MV-4-11 (cell line): ENCODE measurements around the gene CPM.

Experiments
- DNase-seq: peaks from one replicate; lab custom pipeline; 2025; lab: John Stamatoyannopoulos, UW

CPM gene

DNA sequence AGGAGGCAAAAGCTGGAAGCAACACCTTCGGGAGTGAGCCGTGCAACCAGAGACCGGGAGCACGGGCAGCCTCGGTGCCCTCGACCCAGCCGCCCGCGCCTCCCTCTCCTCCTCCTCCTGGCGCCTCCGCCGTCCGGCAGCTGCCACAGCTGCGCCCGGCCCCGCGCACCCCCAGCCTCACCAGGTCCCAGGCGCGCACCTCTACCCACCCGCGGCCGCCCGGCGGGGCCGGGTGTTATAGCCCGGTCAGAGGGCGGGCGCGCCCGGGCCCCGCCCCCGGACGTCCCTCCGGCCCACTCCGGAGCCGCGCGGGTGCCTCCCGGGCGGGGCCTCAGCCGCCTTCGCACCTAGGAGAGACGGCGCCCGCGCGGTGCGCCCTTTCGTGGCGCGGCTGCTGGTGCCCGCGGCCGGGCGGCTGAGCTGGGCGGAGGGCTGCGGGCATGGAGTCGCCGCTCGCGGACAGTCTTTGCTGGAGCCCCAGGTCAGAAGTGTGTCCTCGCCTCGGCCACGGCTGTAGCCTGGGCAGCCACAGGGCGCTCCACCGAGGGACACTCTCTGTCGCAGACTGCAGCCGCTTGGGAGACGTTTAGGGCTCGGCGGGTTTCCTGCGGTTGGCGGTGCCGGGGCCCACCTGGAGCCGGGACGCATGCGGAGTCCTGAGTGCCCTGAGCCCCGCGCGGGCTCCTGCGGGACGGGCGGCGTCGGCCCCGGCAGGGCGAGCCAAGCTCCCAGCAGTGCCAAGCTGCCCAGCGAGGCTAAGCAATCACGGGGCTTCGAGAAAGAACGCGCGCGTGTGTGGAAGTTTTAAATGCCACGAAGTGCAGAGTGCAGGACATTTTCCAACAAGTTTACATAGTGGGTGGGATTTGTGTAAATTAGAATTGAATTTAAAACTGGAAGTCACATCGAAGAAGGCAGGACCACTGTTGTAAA lies at the start of gene CPM:
TSS of gene CPM (minus strand) at position 211 of the 933 bp plus-strand sequence. CDS start 334 bp downstream, outside the sequence.
- DNase-seq = peak; percentile 65

DNA sequence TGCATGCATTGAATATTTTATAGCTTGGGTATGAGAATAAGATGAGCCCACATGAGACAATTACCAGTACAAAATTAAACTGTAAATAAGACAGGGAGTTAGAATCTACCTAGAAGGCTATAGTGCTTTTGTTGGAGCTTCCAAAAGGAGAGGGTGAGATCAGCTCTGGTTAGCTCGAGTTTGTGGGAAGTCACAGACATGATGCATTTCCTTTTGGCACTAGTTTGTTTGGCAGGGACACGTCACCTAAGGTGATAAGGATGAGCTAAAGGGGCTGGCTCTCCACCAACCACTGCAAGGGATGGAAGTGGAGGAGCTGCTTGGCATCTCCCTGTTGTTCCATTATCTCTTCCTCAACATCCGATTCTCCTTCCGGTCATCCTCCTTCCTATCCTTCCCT lies 48.5 kb upstream of the CPM start:
- DNase-seq = no peak

GRCh38 chr12:68980476-68981212 lies 47.7 kb upstream of the CPM start:
- no peak for DNase-seq

DNA sequence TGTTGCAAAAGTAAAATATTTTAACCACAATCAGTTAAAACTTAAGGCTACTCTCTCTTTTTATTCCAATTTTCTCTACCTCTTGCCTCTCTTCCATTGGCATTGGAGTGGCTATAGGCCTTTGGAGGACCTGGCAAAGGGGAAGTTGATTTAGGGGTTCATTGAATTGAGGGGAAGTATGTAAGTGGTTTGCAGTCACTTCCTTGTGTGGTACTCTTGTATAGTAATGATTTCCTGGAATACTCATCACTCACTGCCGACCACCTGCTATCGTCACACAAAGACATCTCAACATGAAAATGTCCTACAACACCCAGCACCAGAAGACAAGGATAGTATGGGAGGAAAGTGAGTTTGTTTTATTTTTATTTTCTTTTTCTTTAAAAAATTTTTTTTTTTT lies 45.7 kb upstream of the CPM start:
- DNase-seq = peak; percentile 72

DNA sequence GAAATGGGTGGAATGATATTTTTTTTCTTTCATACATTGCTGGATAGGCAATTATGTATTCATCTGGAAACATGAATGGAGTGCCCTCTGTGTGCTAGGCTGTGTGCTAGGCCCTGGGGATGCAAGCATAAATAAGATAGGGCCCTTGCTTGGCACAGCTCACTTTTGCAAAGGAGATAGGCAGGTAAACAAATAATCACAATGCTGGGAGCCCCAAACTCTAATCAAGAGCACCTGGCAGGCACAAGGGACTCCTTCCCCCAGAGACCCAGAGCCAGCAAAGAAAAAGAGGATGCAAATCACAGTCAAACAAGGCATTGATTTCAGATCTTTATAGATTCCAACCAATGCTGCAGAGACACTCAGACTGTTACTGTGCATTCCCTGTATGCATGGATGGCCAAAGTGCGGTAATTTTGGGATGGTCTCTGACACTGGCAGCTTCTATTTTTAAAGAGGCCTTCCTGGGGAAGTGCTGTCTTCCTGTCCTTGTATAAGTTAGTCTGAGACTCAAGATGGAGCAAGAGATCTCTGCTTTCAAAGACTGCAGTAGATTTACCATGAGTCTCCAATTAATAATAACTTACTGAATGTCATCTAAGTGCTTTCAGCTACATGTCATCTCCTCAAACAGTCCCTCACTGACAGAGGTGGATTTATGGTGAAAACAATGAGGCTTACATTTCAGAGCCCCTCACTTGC lies 45.1 kb upstream of the CPM start:
- DNase-seq = peak; percentile 47

GRCh38 chr12:68977335-68977734 lies 44.4 kb upstream of the CPM start:
- DNase-seq = no peak

- no peak for DNase-seq
Measured at GRCh38 chr12:68976395-68976841, 43.4 kb upstream of the CPM start.

GRCh38 chr12:68975811-68976210 lies 42.8 kb upstream of the CPM start:
- DNase-seq = no peak

GRCh38 chr12:68972595-68972994 lies 39.6 kb upstream of the CPM start:
- DNase-seq = no peak

- no peak for DNase-seq
Measured at GRCh38 chr12:68971404-68971803, 38.4 kb upstream of the CPM start.

- DNase-seq = no peak
Measured at GRCh38 chr12:68970951-68971350, 38.0 kb upstream of the CPM start.

- DNase-seq = no peak
Measured at GRCh38 chr12:68970306-68970705, 37.3 kb upstream of the CPM start.

GRCh38 chr12:68967046-68967445 lies 34.1 kb upstream of the CPM start:
- DNase-seq = no peak

DNA sequence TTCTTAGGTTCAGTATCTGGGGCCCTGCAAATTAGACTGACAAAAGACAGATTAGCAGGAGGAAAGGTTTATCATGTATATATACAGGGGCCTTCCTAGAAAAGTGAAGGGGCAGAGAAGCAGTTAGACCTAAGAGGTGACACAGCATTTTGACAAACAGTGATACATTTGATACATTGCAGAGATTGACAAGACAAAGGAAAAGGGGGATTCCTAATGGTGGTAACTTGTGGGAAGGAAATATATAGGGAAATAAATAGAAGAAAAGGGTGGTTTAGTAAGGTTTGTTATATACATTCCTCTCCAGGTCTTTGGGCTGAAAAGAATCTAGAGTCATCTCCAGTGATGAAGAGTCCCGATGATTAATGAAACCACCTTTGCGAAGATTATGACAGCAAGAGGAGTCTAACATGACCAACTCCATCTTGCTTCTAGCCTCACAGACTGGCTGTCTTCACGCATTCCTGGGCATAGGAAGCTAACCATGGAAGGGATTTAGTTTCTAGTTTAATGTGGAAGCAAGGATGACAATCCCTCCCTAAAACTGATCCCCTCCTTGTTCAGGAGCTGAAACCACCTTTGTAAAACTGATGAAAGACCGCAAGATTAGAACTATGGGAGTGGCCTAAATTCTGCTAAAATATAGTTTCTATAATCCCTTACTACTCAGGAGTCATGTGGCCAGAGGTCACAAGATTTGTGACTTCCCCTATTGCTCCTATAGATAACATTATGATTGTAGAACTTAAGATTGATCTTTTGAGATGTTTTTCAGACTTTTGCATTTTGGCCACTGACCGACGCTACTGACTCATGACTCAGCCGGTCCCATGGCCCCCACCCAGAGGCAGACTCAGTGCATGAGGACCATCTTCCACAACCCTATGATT lies 31.1 kb upstream of the CPM start:
- DNase-seq = peak; percentile 64

DNA sequence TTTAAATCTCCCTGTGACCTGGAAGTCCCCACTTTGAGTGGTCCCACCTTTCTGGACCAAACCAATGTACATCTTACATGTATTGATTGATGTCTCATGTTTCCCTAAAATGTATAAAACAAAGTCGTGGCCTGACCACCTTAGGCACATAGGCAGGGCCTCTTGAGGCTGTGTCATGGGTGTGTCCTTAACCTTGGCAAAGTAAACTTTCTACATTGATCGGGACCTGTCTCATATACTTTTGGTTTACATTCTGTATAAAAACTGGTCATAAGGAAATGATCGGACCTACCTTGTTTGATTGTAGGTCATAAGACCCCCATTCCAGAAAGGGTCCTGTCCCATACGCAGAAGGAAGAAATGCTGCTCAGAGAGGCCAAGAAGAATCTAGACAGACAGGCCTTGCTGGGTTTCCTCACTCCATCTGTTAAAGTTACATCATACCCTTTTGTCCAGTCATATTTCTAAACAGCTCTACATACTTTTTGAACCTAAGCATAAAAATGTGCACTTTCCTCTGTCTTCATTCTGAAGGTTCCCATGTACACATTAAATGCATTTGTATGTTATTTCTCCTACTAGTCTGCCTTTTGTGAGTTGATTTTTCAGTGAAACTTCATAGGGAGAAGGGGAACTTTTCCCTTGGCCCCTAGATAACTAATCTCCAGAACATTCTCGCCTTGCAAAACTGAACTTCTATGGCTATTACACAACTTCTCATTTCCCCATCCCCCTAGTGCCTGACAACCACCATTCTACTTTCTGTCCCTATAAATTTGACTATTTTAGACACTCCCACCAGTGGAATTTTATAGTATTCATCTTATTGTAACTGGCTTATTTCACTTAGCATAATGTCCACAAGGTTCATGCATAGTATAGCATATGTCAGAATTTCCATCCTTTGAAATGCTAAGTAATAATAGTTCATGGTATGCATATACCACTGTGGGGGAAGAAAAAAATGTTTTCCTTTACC lies 30.2 kb upstream of the CPM start:
- peak; percentile 90 for DNase-seq

GRCh38 chr12:68959891-68960464 lies 27.0 kb upstream of the CPM start:
- no peak for DNase-seq

GRCh38 chr12:68959143-68959858 lies 26.3 kb upstream of the CPM start:
- DNase-seq = no peak

- DNase-seq = peak; percentile 63
Measured at GRCh38 chr12:68958322-68958721, 25.4 kb upstream of the CPM start.

DNA sequence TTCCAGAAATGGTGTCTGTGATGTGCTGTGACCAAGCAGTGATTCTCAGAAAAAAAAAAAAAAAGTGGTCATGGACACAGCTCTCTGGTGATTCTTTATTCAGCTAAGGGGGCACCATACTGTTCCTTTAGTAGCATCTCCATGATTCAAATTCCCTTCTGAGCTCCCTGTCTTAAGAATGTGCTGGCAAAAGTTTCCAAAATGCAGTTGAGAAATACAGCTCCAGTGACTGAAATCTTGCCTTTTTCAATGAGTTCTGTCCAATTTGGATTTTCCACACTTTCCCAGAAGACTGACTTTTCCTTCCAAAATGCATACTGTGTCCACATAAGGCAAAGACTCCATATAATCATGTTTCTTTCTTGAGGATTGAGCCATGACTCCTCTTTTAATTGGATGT lies 24.3 kb upstream of the CPM start:
- DNase-seq = no peak
